Stimulated activated CD4-positive, alpha-beta T cell treated with anti-CD3 and anti-CD28 coated beads, TNF-alpha, amount 100 ng/mL, for 4 hours (primary cell): ENCODE results near the gene NLK.
"Not testable (repeated sequence)": the region's sequence is repeated elsewhere in the genome, so short reads cannot be mapped to it uniquely, and the experiment has no call there.

ENCODE experiments used
- DNase-seq, 3 experiments: peaks; one replicate each; pipeline ENCODE4 v3.0.0-alpha.2; 2020; ENCODE audit warnings: low read depth in 3 of 3

NLK gene

DNA sequence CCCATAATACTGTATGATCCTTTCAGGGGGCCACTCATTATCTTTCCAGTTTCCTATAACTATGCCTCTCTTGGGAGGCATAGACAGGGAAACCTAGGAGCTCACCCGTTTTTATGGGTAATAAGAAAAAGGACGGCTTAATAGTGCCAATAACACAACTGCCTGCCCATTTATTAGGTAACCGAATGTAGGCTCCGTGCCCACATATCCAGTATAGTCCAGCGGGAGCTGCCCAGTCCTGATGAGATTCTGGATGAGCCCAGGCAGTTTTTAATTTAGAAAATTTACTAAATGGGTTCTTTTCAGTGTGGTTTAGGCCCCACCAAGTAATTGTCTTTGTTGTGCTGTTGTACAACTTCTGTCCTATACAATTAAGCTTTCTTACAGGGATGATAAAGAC, 189.1 kb downstream of the NLK start:
- DNase-seq, result not testable (repeated sequence)

GRCh38 chr17:28232966-28233870, 190.7 kb downstream of the NLK start:
- not testable (repeated sequence) for DNase-seq

DNA sequence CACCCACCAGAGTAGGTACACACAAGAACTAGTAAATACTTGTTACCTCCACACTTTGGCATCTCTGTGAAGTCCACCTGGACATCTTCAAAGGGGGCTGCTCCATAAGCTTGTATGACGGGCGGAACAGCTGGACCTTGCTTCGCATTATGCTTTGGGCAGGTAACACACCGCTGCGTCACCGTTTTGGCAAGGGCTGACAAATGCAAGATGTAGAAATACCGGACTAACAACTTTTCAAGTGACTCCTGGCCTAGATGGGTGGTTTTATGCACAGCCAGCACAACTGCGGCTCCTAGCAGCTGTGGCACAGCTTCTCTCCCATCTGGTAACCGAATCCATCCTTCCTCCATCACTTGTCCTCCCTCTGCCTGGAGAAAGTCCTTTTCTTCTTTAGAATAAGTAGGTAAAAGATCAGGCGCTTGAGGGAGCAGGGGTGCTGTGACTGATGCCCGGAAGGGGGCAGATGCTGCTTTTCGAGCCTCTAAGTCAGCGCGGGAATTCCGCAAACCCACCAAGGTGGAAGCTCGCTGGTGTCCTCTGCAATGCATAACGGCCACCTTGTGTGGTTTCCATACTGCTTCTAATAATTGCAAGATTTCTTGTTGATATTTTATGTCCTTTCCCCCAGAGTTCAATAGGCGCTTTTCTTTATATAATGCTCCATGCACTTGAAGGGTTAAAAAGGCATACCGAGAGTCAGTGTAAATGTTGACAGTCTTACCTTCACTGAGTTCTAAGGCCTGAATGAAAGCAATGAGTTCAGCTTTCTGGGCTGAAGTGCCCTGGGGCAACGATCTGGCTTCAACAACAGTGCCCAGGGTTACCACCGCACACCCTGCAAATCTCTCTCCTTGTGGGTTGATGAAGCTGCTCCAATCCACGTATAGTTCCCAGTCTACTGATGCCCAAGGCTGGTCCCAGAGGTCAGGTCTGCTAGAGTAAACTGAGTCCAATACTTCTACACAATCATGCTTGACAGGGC, 191.7 kb downstream of the NLK start:
- DNase-seq, result not testable (repeated sequence)

GRCh38 chr17:28235066-28235700, 192.7 kb downstream of the NLK start:
- not testable (repeated sequence) for DNase-seq

DNA sequence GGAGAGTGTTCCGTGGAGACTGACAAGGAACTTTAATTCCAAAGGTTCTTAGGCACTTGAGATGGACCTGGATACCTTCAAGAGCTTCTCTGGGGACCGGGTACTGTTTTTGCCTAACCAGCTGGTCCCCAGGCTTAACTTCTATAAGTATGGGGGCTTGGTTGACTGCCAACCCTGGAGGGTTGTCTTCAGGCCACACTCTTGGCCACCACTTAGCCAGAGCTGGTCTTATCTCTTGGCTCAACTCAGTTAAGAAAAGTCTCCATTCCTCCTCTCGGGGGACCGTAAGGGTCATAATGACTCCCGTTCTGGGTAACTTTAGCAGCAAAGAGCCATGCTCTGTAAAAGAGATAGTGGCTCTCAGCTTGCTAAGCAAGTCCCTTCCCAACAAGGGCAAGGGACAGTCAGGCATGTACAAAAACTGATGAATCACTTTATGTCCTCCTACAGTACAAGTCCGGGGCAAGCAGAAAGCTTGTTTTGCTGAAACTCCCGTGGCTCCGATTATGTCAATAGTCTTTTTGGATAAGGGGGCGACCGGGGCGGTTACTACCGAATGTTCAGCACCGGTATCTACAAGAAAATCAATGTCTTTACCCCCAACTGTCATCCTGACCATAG, 193.7 kb downstream of the NLK start:
- not testable (repeated sequence) for DNase-seq

- DNase-seq, result not testable (repeated sequence)
These were observed 196.2 kb downstream of the NLK start for GRCh38 chr17:28238547-28239270.

- DNase-seq, result no peak
These were observed 196.8 kb downstream of the NLK start for GRCh38 chr17:28239271-28239624.

GRCh38 chr17:28240688-28241340, 198.3 kb downstream of the NLK start:
- DNase-seq, result no peak

- no peak for DNase-seq
These were observed 200.3 kb downstream of the NLK start for GRCh38 chr17:28242791-28243190.

- not testable (repeated sequence) for DNase-seq
These were observed 200.8 kb downstream of the NLK start for GRCh38 chr17:28243268-28243667.

GRCh38 chr17:28244446-28244845, 202.0 kb downstream of the NLK start:
- no peak for DNase-seq
